Measurements from ENCODE around the gene DUS3L. TPM values are rescaled to one million over a fixed set of nuclear protein-coding genes. Genes with fewer than 3 reads are reported as not detected.

DUS3L gene
- polyA plus RNA-seq, 1 donor (not counting 4 experiments of a cell fraction or from before 2014, with no cell fraction given): 12.0 TPM

GRCh38 chr19:5806905-5807304, 15.9 kb upstream of the DUS3L start:
- no peak overlapping the region for H2AFZ ChIP-seq (ENCODE audit: control insufficient read depth, low read length)
- H3K27ac ChIP-seq (ENCODE audit: control insufficient read depth, insufficient read depth, low read length): no peak overlapping the region
- no peaks in the 10 kb centered on the region for H3K36me3 ChIP-seq (ENCODE audit: control insufficient read depth in 2 of 2, extremely low read depth in 1 of 2, insufficient read depth in 2 of 2, low read length in 2 of 2)
- FAIRE-seq (no peak), DNase-seq (ENCODE audit: low read depth, low spot score) (no peak)
- no peaks in the 10 kb centered on the region for H3K79me2 ChIP-seq (ENCODE audit: control insufficient read depth, insufficient read depth, low read length)
- no peak overlapping the region for H3K4me2 ChIP-seq (ENCODE audit: control insufficient read depth, extremely low read depth, insufficient read depth, low read depth, low read length)
- peaks cover 7% of the 10 kb centered on the region for H3K4me1 ChIP-seq (ENCODE audit: control insufficient read depth, extremely low read depth, insufficient read depth, low read length)
- no peak overlapping the region for H3K9ac ChIP-seq (ENCODE audit: control insufficient read depth, extremely low read depth, insufficient read depth, low read length)
- no peaks in the 10 kb centered on the region for H3K9me1 ChIP-seq (ENCODE audit: control insufficient read depth, extremely low read depth, insufficient read depth, low read length)
- no peaks in the 10 kb centered on the region for H3K9me3 ChIP-seq (ENCODE audit: control insufficient read depth, low read depth, low read length)
- dilution Hi-C loops (cut with MboI; ENCODE audit: extremely low pct_ligation_motif_present, low sequenced_read_pairs): no loop called here
- TF ChIP-seq, protein P1, sequence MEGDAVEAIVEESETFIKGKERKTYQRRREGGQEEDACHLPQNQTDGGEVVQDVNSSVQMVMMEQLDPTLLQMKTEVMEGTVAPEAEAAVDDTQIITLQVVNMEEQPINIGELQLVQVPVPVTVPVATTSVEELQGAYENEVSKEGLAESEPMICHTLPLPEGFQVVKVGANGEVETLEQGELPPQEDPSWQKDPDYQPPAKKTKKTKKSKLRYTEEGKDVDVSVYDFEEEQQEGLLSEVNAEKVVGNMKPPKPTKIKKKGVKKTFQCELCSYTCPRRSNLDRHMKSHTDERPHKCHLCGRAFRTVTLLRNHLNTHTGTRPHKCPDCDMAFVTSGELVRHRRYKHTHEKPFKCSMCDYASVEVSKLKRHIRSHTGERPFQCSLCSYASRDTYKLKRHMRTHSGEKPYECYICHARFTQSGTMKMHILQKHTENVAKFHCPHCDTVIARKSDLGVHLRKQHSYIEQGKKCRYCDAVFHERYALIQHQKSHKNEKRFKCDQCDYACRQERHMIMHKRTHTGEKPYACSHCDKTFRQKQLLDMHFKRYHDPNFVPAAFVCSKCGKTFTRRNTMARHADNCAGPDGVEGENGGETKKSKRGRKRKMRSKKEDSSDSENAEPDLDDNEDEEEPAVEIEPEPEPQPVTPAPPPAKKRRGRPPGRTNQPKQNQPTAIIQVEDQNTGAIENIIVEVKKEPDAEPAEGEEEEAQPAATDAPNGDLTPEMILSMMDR (optimal IDR thresholded peaks at IDR 0.05 in 1 of 3, IDR thresholded peaks at IDR 0.05 in 1 of 3, conservative IDR thresholded peaks at IDR 0.05 in 1 of 3; ENCODE audit: extremely low read depth in 1 of 3, insufficient read depth in 2 of 3, low read length in 3 of 3): no peak
- no peak for TF ChIP-seq EZH2 (IDR thresholded peaks at IDR 0.05; ENCODE audit: low read length)
- peaks cover 2% of the 10 kb centered on the region for H4K20me1 ChIP-seq (ENCODE audit: control insufficient read depth, extremely low read depth, insufficient read depth, low read length)
- no peak overlapping the region for H3K4me3 ChIP-seq (ENCODE audit: control insufficient read depth in 2 of 3, extremely low read depth in 1 of 3, insufficient read depth in 2 of 3, low read depth in 1 of 3, low read length in 3 of 3)
- H3K27me3 ChIP-seq (ENCODE audit: control insufficient read depth, extremely low read depth, insufficient read depth, low read length): peaks cover 27% of the 10 kb centered on the region

DNA sequence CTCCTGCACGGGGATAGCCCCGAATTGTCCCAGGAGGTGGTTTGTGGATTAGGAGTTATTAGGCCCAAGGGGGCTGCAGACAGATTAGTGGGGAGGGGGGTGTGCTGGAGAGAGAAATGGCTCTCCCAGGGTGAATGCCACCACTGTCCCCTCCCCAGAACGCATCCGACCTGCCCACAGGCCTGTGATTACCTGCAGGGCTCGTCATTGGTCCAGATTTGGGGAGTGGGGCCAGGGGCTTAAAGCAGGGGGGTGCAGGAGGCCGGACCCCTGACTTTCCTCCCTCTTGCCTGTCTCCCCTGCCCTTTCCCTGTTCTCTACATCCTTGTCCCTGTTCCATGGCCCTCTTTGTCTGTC, 15.1 kb upstream of the DUS3L start:
- Histone ChIP-seq H3K9ac (ENCODE audit: control insufficient read depth, extremely low read depth, insufficient read depth, low read length) (no peak overlapping the region), H3K4me2 (ENCODE audit: control insufficient read depth, extremely low read depth, insufficient read depth, low read depth, low read length) (no peak overlapping the region), H3K27ac (ENCODE audit: control insufficient read depth, insufficient read depth, low read length) (no peak overlapping the region), H3K9me1 (ENCODE audit: control insufficient read depth, extremely low read depth, insufficient read depth, low read length) (no peaks in the 10 kb centered on the region), H3K4me1 (ENCODE audit: control insufficient read depth, extremely low read depth, insufficient read depth, low read length) (peaks cover 7% of the 10 kb centered on the region), H3K9me3 (ENCODE audit: control insufficient read depth, low read depth, low read length) (no peaks in the 10 kb centered on the region), H3K79me2 (ENCODE audit: control insufficient read depth, insufficient read depth, low read length) (no peaks in the 10 kb centered on the region), H4K20me1 (ENCODE audit: control insufficient read depth, extremely low read depth, insufficient read depth, low read length) (peaks cover 2% of the 10 kb centered on the region), H3K4me3 (ENCODE audit: control insufficient read depth in 2 of 3, extremely low read depth in 1 of 3, insufficient read depth in 2 of 3, low read depth in 1 of 3, low read length in 3 of 3) (no peak overlapping the region), H3K27me3 (ENCODE audit: control insufficient read depth, extremely low read depth, insufficient read depth, low read length) (peaks cover 27% of the 10 kb centered on the region), H2AFZ (ENCODE audit: control insufficient read depth, low read length) (no peak overlapping the region), H3K36me3 (ENCODE audit: control insufficient read depth in 2 of 2, extremely low read depth in 1 of 2, insufficient read depth in 2 of 2, low read length in 2 of 2) (no peaks in the 10 kb centered on the region)
- TF ChIP-seq, protein P1 (optimal IDR thresholded peaks at IDR 0.05 in 1 of 3, IDR thresholded peaks at IDR 0.05 in 1 of 3, conservative IDR thresholded peaks at IDR 0.05 in 1 of 3; ENCODE audit: extremely low read depth in 1 of 3, insufficient read depth in 2 of 3, low read length in 3 of 3): no peak
- no peak for TF ChIP-seq EZH2 (IDR thresholded peaks at IDR 0.05; ENCODE audit: low read length)
- DNase-seq (ENCODE audit: low read depth, low spot score) (no peak), FAIRE-seq (no peak)
- dilution Hi-C loops (cut with MboI; ENCODE audit: extremely low pct_ligation_motif_present, low sequenced_read_pairs): no loop called here
